GM12891 (cell line): Measurements from ENCODE around the gene TPD52L2.

Source experiments
- PAX5 ChIP-seq: IDR thresholded peaks from 2 replicates; pipeline ENCODE4 v1.6.1; 2011; ENCODE audit warnings: low read length, moderate library complexity, mild to moderate bottlenecking; ENCODE audit not compliant: insufficient read depth, severe bottlenecking
- POLR2A ChIP-seq: IDR thresholded peaks from 2 replicates; pipeline ENCODE4 v1.6.1; 2011; ENCODE audit warnings: low read depth, low read length, control low read depth
- POLR2AphosphoS5 ChIP-seq: IDR thresholded peaks from 2 replicates; pipeline ENCODE4 v1.6.1; 2011; ENCODE audit warnings: low read depth, low read length, control low read depth
- SPI1 ChIP-seq: IDR thresholded peaks from 2 replicates; pipeline ENCODE4 v1.6.1; 2011; ENCODE audit warnings: low read depth, low read length, control low read depth
- TAF1 ChIP-seq: IDR thresholded peaks from 2 replicates; pipeline ENCODE4 v1.6.1; 2011; ENCODE audit warnings: low read depth, low read length, control low read depth

GRCh38 chr20:63923651-63924050 is 58.6 kb downstream of the TPD52L2 start:
- TF ChIP-seq POLR2A (no peak), POLR2AphosphoS5 (no peak), TAF1 (no peak), SPI1 (no peak), PAX5 (no peak)
